ENCODE results near the gene ENDOD1.

- TF ChIP-seq POLR2A (IDR thresholded peaks at IDR 0.05) (no peak), CTCF (IDR thresholded peaks at IDR 0.05) (no peak)
These were observed 11.3 kb downstream of the ENDOD1 start for GRCh38 chr11:95100856-95101507.

All from prostate gland (tissue), 2 donors.